GM21367 (cell line): ENCODE measurements around the gene TNFSF12.
"Not testable (repeated sequence)": the region's sequence is repeated elsewhere in the genome, so short reads cannot be mapped to it uniquely, and the experiment has no call there.

Source experiments
- ATAC-seq: cut with Tn5 transposase; IDR thresholded peaks from one replicate; pipeline ENCODE4 v1.9.1; 2021; ENCODE audit not compliant: unreplicated experiment

Gene TNFSF12

DNA sequence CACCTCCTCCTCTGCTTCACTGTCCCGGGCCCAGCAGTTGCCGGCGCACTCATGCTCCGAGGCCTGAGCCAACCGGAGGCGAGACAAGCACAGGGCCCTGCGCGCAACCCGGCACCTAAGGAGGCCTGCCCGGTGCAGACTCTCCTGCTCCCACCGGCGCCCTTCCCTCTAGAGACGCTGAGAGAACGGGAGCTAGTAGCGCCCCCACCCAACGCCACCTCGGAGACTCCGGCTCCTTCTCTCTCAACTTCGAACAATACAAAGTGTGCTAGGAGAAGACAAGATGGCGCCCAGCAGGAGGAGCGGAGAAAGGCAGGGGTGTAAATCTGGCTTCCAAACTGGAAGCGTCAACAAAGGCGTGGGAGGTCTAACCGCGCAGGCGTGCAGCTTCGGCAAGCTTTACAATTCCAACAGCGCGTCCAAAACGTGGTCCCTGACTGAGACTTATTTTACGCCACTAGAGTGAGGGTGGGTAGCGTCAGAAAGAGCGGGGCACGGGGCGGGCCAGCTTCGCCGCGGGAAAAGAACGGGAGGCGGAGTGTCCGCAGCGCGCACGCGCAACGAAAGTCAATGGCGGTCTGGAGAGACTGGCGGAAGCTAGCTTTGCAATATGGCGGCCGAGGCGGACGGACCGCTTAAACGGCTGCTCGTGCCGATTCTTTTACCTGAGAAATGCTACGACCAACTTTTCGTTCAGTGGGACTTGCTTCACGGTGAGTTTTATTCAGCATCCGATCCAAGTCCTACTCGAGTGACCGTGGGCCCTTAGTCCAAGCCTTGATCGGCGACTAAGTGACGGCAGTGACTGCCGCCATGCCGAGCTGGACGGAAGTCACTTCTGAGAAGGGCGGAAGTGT, 34.6 kb downstream of the TNFSF12 start, which contains the start of gene MPDU1:
Gene MPDU1 (plus strand): TSS at position 600 of the 857 bp plus-strand sequence. CDS start 11 bp downstream, at position 611.
- ATAC-seq, result peak; percentile 39

DNA sequence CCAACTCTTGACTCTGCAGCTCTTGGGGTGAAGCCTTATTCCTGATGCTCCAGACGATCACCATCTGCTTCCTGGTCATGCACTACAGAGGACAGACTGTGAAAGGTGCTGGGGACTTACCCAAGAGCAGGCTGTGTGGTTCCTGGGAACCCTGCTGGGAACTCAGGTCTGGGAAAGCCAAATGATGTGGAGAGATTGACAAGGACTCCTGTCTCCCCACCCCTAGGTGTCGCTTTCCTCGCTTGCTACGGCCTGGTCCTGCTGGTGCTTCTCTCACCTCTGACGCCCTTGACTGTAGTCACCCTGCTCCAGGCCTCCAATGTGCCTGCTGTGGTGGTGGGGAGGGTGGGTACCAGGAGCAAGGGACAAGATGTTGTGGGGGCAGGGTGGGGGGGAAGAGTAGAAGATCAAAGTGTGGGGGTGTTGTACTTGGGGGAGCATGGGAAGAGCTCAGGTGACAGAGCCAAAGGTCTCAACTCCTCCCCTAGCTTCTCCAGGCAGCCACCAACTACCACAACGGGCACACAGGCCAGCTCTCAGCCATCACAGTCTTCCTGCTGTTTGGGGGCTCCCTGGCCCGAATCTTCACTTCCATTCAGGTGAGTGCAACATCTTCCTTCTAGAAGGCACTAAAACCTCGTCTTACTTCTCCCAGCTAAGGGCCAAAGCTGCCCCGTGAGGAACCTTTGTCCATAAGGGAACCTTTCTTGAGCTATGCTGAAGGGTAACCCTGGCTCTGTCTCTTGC, 38.0 kb downstream of the TNFSF12 start:
- ATAC-seq, result no peak

GRCh38 chr17:7587420-7588151, 38.7 kb downstream of the TNFSF12 start:
- no peak for ATAC-seq

DNA sequence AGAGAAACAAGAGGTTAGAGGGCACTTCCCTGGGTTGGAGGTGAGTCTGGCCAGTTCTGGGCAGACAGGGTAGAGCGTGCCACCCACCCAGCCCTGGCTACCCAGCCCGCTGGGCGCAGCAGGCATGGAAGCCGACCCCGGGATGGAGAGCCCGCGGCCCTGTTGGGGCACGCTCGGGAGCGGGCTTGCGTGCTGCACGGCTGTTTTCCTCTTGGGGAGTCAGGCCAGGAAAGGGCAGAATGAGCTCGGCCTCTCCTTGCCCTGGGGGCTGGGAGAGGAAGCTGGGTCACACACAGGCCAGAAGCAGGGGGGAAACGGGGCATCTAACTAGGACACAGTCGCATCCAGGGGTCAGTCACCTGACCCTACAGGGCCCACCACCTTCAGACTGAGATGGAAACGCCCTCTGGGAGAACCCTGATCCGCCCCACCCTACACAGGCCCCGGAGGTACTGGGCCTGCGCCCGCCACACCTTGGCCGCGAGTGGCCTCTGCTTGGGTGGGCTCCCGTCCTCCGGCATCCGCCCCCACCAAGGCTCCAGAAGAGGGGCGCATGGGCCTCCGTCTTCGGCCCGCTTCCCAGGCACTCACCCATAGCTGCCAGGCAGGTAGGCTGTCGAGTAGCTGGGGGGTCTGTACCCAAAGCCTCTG, 39.8 kb downstream of the TNFSF12 start:
- no peak for ATAC-seq

GRCh38 chr17:7589204-7589868, 40.5 kb downstream of the TNFSF12 start:
- ATAC-seq, result no peak

DNA sequence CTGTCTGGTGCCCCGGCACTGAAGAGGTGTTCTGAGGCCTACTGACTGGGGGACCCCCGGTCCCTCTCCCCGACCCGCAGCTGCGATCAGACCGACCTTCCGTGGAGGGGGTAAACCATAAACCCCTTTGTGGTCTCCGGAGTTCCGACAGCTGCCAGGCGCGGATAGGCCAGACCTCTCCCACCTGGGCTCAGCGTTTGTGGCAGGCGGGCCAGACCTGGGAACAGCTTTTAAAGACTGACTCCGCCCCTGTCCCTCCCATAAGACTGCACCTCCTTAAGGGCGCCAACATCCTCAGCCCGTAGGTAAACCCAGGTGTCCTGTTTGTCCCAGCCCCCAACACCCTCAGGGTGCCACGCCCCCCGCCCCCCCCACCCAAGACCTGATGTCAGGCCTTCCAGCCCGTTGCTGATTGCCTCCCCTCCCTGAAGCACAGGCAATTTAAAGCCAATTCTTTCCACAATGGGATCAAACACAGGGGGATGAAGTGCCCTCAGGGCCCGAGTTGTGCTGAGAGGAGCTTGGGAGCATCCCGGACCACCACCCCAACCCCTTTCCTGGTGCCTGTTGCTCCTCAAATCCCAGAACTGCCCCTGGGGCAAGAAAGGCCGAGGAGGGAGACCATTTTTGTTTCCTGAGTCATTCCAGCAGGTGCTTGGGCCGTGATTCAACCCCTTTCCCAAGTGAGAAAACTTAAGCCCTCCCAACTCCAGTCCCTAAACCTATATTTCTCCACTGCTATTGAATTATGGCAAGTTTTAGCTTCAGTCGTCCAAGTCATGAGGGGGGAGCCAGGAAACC, 41.2 kb downstream of the TNFSF12 start, which contains the start of gene SOX15:
Gene SOX15 (minus strand): TSS at position 204 of the 801 bp plus-strand sequence. CDS start 418 bp downstream, outside the sequence.
- no peak for ATAC-seq

- no peak for ATAC-seq
Observed at GRCh38 chr17:7590743-7591142, 41.9 kb downstream of the TNFSF12 start.

DNA sequence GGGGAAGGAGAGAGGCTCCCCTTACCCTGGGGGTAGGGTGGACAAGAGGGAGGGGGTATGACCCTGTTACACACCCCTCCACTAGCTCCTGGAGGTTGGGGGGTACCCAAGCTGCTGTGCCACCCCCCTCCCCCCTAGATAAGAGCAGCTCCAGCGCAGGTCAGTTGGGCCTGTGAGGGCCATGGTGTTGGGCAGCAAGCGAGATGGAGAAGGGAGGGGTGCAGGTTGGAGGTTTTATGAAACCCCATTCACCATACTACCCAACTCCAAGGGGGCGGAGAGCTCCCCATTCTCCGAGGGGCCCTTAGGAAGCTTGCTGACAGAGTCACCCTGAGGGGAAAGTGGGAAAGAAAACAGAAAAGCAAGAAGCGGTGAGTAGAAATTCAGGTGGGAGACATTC, 42.7 kb downstream of the TNFSF12 start:
- no peak for ATAC-seq

- no peak for ATAC-seq
Observed at GRCh38 chr17:7592422-7593021, 43.7 kb downstream of the TNFSF12 start.

DNA sequence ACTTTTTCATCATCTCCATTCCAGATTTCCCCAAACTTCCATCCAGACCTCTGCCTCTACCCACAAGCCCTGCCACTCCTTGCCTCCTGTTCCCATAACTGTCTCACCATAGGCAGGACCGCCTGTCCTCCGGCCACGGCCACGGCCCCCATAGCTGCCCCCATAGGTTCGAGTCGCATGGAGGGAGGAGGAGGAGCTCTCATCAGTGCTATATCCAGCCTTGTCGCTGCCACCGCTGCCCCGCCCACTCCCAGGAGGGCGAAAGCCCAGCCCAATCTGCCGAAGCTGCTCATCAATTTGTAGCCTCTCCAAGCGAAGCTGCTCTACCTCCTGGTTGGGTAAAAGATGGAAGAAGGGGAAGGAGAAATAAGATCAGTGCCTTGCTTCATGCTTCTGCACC, 44.4 kb downstream of the TNFSF12 start:
- no peak for ATAC-seq

- ATAC-seq, result not testable (repeated sequence)
Observed at GRCh38 chr17:7597561-7597960, 48.7 kb downstream of the TNFSF12 start.

DNA sequence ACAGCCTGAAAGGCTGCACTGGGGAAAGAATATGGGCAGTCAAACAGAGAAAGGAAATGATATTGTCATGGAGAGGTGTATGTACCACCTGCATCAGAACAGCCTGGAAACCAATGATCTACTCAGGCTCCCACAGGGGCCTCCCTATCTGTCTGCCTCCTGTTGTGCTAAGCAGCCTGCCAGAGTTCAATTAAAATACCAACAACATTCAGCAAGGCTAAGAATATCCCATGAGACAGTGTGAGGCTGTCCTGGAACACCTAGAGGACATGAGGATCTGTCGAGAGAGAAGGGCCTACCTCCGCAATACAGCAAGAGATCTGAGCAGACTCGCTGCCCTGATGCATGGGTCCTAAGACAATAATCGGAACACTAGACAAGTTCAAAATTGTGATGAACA, 57.4 kb downstream of the TNFSF12 start:
- ATAC-seq, result no peak
